ENCODE measurements around the gene NHERF1. TPM values are rescaled to one million over a fixed set of nuclear protein-coding genes. Genes with fewer than 3 reads are reported as not detected.
A peak's percentile ranks its signal among the peaks of the same experiment; 100 is the strongest.

NHERF1 gene
- total RNA-seq, 2 donors from 2014 or later: 186 to 244 TPM

DNA sequence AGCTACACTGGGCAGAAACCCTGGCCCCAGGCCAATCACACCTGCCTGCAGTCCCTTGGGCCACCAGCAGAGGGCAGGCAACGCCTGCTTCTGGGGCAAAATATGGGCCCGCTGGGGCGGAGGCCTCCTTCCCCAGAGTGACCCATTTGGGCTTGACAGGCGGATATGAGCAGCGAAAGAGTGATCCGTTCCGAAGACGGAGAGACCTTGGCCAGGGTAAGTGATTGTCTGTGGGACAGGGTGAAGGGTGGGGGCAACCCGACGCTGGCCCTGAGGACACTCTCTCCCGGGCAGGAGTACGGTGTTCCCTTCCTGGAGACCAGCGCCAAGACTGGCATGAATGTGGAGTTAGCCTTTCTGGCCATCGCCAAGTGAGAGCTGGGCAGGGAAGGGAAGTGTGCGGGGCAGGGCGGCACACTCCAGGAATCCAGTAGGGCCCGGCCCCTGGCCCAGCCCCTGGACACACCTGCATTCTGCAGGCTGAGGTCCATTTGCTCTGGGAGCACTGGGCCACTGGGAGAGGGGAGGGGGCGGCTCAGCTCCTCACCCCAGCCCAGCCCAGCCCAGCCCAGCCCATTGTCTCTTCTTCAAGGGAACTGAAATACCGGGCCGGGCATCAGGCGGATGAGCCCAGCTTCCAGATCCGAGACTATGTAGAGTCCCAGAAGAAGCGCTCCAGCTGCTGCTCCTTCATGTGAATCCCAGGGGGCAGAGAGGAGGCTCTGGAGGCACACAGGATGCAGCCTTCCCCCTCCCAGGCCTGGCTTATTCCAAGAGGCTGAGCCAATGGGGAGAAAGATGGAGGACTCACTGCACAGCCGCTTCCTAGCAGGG lies 3.5 kb upstream of the NHERF1 start:
- Histone ChIP-seq H3K4me1 (peaks cover 9% of the 10 kb centered on the region), H3K4me3 (peak overlapping the region; percentile 19), H3K9ac (ENCODE audit: low read depth in 2 of 2, low read length in 2 of 2) (peak overlapping the region; percentile 38 to 70), H3K27me3 (no peaks in the 10 kb centered on the region), H3K27ac (peak overlapping the region; percentile 31), H3K9me3 (no peaks in the 10 kb centered on the region), H3K36me3 (no peaks in the 10 kb centered on the region)
- peak; percentile 94 for DNase-seq
- TF ChIP-seq, protein P1, sequence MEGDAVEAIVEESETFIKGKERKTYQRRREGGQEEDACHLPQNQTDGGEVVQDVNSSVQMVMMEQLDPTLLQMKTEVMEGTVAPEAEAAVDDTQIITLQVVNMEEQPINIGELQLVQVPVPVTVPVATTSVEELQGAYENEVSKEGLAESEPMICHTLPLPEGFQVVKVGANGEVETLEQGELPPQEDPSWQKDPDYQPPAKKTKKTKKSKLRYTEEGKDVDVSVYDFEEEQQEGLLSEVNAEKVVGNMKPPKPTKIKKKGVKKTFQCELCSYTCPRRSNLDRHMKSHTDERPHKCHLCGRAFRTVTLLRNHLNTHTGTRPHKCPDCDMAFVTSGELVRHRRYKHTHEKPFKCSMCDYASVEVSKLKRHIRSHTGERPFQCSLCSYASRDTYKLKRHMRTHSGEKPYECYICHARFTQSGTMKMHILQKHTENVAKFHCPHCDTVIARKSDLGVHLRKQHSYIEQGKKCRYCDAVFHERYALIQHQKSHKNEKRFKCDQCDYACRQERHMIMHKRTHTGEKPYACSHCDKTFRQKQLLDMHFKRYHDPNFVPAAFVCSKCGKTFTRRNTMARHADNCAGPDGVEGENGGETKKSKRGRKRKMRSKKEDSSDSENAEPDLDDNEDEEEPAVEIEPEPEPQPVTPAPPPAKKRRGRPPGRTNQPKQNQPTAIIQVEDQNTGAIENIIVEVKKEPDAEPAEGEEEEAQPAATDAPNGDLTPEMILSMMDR (IDR thresholded peaks at IDR 0.05): peak; percentile 99
- intact Hi-C loops (cut with DNase I): loop anchor here (2.0 to 5.0 kb wide), 3 partner anchors 26 to 117 kb away; no protein-coding TSS in a partner anchor

DNA sequence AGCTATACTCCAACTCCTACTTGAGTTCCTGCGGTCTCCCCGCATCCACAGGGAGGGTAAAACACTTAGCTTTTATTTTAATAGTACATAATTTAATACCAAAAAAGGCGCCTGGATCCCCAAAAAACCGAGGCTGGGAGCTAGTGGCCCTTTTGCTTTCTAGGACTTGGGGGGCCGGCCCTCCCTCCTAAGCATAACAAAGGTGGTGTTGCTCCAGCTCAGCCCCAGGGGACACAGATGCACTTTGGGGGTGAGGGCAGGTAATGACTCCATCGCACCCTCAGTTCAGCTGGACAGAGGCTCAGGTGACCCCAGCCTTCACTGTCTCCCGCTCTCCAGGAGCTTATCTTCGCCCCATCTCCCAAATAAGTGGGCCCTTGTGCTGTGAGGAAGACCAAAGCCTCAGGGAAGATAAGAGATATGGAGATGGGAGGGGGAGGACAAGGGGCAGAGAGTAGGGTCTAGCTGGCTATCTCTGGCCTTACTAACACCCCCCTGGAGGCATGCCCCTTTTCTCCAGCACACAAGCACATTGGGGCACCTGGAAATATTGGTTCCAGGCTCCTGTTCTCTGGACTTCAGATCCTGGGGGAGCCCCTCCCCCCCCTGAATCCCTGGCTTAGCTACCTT lies 2.8 kb upstream of the NHERF1 start:
- H3K36me3 ChIP-seq: no peaks in the 10 kb centered on the region

GRCh38 chr17:74746376-74746775 lies 2.1 kb upstream of the NHERF1 start:
- no peak for DNase-seq
- TF ChIP-seq, protein P1 (IDR thresholded peaks at IDR 0.05): no peak
- peaks cover 13% of the 10 kb centered on the region for H3K4me1 ChIP-seq
- no peaks in the 10 kb centered on the region for H3K9me3 ChIP-seq
- no peak overlapping the region for H3K9ac ChIP-seq (ENCODE audit: low read depth in 2 of 2, low read length in 2 of 2)
- H3K27me3 ChIP-seq: no peaks in the 10 kb centered on the region
- no peaks in the 10 kb centered on the region for H3K36me3 ChIP-seq
- H3K4me3 ChIP-seq: no peak overlapping the region
- no peak overlapping the region for H3K27ac ChIP-seq
- intact Hi-C loops (cut with DNase I): no loop called here

More for the DNA sequence above, 2.8 kb upstream of the NHERF1 start:
- Histone ChIP-seq H3K4me3 (no peak overlapping the region), H3K9me3 (no peaks in the 10 kb centered on the region), H3K9ac (ENCODE audit: low read depth in 2 of 2, low read length in 2 of 2) (peak overlapping the region in 1 of 2 donors; percentile 70), H3K4me1 (peaks cover 9% of the 10 kb centered on the region), H3K27ac (no peak overlapping the region), H3K27me3 (no peaks in the 10 kb centered on the region)
- TF ChIP-seq, protein P1 (IDR thresholded peaks at IDR 0.05): no peak
- DNase-seq: no peak
- intact Hi-C loops (cut with DNase I): loop anchor here (2.0 kb wide), 1 partner anchor 25 kb away; no protein-coding TSS in a partner anchor

DNA sequence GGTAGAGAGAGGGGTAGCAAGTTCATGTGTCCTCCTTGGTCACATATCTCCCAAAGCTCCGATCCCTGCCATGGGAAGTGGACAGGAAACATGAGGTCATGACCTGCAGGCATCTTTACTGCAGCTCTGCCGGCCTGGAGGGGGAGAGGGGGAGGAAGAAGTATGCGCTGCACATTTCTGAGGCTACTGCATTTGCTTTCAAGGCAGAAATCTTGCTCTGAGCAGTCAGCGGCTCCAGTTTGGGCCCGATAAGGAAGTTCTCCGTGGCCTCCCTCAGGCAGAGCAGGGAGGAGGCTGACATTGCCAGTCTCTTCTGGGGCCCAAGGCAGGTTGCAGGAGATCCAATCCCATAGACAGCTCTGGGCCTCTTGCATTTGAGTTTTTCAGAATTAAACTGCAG lies 1.5 kb upstream of the NHERF1 start:
- Histone ChIP-seq H3K4me1 (peaks cover 16% of the 10 kb centered on the region), H3K9ac (ENCODE audit: low read depth in 2 of 2, low read length in 2 of 2) (peak overlapping the region in 1 of 2 donors; percentile 26), H3K36me3 (no peaks in the 10 kb centered on the region), H3K9me3 (no peaks in the 10 kb centered on the region), H3K4me3 (no peak overlapping the region), H3K27ac (peak overlapping the region; percentile 12), H3K27me3 (no peaks in the 10 kb centered on the region)
- DNase-seq: no peak
- TF ChIP-seq, protein P1 (IDR thresholded peaks at IDR 0.05): no peak
- intact Hi-C loops (cut with DNase I): no loop called here

DNA sequence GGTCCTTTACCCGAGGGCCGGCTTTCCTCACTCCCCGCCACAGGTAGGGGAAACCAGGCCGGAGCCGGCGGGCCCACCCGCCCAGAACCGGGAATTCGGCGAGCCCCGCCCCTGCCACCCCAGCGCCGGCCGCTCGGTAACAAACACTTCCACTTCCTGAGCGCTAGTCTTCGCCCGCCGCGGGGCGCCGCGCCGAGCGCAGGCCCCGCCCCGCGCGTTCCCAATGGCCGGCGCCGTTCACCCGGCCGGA lies 224 bp upstream of the NHERF1 start:
- intact Hi-C loops (cut with DNase I): no loop called here
- H3K9ac ChIP-seq (ENCODE audit: low read depth in 2 of 2, low read length in 2 of 2): peak overlapping the region in 1 of 2 donors; percentile 1

More for the DNA sequence above, 224 bp upstream of the NHERF1 start:
- Histone ChIP-seq H3K9me3 (no peaks in the 10 kb centered on the region), H3K4me3 (peak overlapping the region; percentile 85), H3K27me3 (no peaks in the 10 kb centered on the region), H3K27ac (peak overlapping the region; percentile 56), H3K4me1 (peaks cover 23% of the 10 kb centered on the region), H3K36me3 (no peaks in the 10 kb centered on the region)
- TF ChIP-seq, protein P1 (IDR thresholded peaks at IDR 0.05): no peak
- DNase-seq: no peak
